Measurements from ENCODE around the gene DAG1. TPM values are rescaled to one million over a fixed set of nuclear protein-coding genes. Genes with fewer than 3 reads are reported as not detected.

DAG1 gene
- total RNA-seq, 3 donors from 2014 or later, result 76.9 to 97.3 (median 88.8) TPM

- H3K9me3 ChIP-seq, result no peaks in the 10 kb centered on the region
- no peaks in the 10 kb centered on the region for H3K36me3 ChIP-seq (ENCODE audit: low read depth)
- H3K4me3 ChIP-seq, result no peak overlapping the region
- ATAC-seq (peak; percentile 13), DNase-seq (no peak)
- intact Hi-C loops (cut with DNase I, micrococcal nuclease), result no loop called here
- no peak for TF ChIP-seq CTCF (IDR thresholded peaks at IDR 0.05)
- H3K4me1 ChIP-seq (ENCODE audit: low read depth), result peaks cover 10% of the 10 kb centered on the region
These were observed 7.8 kb upstream of the DAG1 start for GRCh38 chr3:49462222-49462621.

GRCh38 chr3:49465270-49466034, 4.6 kb upstream of the DAG1 start:
- DNase-seq, result no peak
- TF ChIP-seq CTCF (IDR thresholded peaks at IDR 0.05), result no peak
- ATAC-seq, result no peak
- H3K4me1 ChIP-seq (ENCODE audit: low read depth), result peaks cover 18% of the 10 kb centered on the region
- no peaks in the 10 kb centered on the region for H3K9me3 ChIP-seq
- H3K4me3 ChIP-seq, result no peak overlapping the region
- peaks cover 3% of the 10 kb centered on the region for H3K36me3 ChIP-seq (ENCODE audit: low read depth)
- intact Hi-C loops (cut with DNase I, micrococcal nuclease), result no loop called here

GRCh38 chr3:49466085-49466484, 4.0 kb upstream of the DAG1 start:
- DNase-seq, result no peak
- H3K36me3 ChIP-seq (ENCODE audit: low read depth), result peaks cover 3% of the 10 kb centered on the region
- peaks cover 19% of the 10 kb centered on the region for H3K4me1 ChIP-seq (ENCODE audit: low read depth)
- no peak for ATAC-seq
- TF ChIP-seq CTCF (IDR thresholded peaks at IDR 0.05), result no peak
- no peaks in the 10 kb centered on the region for H3K9me3 ChIP-seq
- intact Hi-C loops (cut with DNase I, micrococcal nuclease), result no loop called here
- H3K4me3 ChIP-seq, result no peak overlapping the region

- ATAC-seq (peak; percentile 34), DNase-seq (peak; percentile 67 to 83 (median 77))
- Histone ChIP-seq H3K9me3 (no peaks in the 10 kb centered on the region), H3K4me1 (ENCODE audit: low read depth) (peaks cover 24% of the 10 kb centered on the region), H3K4me3 (no peak overlapping the region), H3K36me3 (ENCODE audit: low read depth) (peaks cover 3% of the 10 kb centered on the region)
- TF ChIP-seq CTCF (IDR thresholded peaks at IDR 0.05), result no peak
- intact Hi-C loops (cut with DNase I, micrococcal nuclease), result no loop called here
These were observed 781 bp upstream of the DAG1 start for GRCh38 chr3:49469037-49469935.

- DNase-seq (no peak), ATAC-seq (peak; percentile 29)
- TF ChIP-seq CTCF (IDR thresholded peaks at IDR 0.05), result no peak
- Histone ChIP-seq H3K4me3 (peak overlapping the region; percentile 74), H3K4me1 (ENCODE audit: low read depth) (peaks cover 19% of the 10 kb centered on the region), H3K9me3 (no peaks in the 10 kb centered on the region), H3K36me3 (ENCODE audit: low read depth) (peaks cover 3% of the 10 kb centered on the region)
- intact Hi-C loops (cut with DNase I, micrococcal nuclease), result no loop called here
These were observed 800 bp downstream of the DAG1 start for GRCh38 chr3:49470714-49471420.

Data from mucosa of descending colon (tissue), 3 donors.